ENCODE results near the gene CPZ.
"Not testable (repeated sequence)": the region's sequence is repeated elsewhere in the genome, so short reads cannot be mapped to it uniquely, and the experiment has no call there.

Gene CPZ

DNA sequence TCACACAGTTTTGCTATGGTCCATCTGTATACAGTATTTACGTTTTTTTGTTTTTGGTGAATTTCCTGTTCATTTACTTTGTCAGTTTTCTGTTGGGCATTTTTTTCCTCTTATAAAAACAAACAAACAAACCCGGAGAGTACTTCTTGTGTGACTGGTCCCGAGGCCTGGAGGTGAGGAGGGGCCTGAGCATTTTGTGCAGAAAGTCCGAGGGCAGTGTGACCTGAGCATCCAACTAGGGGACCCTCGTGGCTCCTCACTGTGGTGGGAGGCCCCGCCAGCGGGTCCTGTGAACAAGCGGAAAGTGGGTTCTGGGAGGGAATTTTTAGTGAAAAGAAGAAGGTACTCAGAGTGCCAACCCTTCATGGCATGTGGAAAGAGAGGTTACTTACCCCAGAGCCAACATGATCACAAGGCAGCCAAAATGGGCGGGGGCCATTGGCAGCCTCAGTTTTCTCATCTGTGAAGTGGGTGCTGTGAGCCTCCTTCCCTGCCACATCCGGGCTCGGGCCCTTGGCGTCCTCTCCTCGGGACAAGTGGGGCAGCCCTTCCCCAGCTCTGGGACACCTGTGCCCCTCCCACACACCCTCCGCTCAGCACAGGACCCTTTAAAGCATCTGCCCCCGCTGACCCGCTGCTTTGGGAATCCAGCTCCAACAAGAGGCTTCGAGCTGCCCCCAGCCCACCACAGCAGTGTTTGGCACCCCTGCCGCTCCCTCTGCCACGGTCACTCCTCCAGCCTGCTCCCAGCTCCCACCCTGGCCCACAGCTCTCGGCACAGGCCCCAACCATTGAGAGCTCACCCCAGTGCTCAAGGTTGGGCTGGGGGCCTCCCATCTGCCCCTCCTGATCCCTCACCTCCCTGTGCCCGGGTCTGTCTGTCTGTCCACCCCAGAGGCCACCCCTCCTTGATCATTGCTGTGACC, 35.2 kb upstream of the CPZ start:
- no peak for DNase-seq (ENCODE audit: low read depth)

- DNase-seq (ENCODE audit: low read depth), result no peak
Observed at GRCh38 chr4:8558080-8558960, 34.2 kb upstream of the CPZ start.

DNA sequence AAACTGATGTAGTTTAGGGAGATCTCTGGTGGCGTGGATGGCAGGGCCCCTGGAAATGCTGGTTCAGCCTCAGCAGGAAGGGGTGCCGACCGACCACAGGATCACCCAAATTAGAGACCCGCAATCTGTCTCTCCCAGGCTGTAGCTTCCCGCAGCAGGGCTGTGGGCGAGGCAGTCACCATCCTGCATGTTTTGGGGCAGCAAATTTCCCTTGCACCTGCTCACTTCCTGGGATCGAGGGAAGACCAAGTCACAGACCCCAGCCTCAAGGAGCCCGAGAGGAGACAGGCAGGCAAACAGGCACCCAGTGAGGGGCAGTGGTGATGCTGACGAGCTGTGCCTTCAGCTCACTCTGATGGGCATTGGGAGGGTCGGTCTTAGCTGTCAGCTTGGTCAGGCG, 33.6 kb upstream of the CPZ start:
- DNase-seq (ENCODE audit: low read depth), result no peak

GRCh38 chr4:8559524-8560264, 32.9 kb upstream of the CPZ start:
- no peak for DNase-seq (ENCODE audit: low read depth)

- no peak for DNase-seq (ENCODE audit: low read depth)
Observed at GRCh38 chr4:8560265-8561047, 32.1 kb upstream of the CPZ start.

- DNase-seq (ENCODE audit: low read depth), result no peak
Observed at GRCh38 chr4:8564595-8564994, 28.0 kb upstream of the CPZ start.

DNA sequence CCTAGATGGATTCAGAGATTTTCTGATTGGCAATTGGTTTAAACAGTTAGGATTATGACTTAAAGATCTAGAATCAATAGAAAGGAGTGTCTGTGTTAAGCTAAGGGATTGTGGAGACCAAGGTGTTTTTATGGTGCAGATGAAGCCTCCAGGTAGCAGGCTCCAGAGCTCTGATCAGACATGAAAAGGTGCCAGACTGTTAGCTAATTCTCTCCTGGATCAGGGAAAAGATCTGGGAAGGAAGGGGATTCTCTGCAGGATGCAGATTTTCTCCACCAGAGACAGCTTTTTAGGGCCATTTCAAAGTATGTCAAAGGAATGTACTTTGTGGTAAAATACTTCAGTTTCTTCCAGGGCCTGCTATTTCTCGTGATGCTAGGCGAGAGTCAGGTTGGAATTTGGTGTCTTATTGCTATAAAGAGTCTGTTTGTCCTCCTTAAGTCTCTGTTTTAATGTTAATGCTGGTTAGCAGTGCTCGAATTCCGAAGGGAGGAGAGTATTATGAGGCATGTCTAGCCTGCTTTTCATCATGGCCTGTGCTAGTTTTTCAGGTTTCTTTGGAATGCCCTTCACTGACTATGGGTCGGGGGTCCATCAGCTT, 24.4 kb upstream of the CPZ start:
- DNase-seq (ENCODE audit: low read depth), result no peak

- DNase-seq (ENCODE audit: low read depth), result no peak
Observed at GRCh38 chr4:8570201-8570600, 22.4 kb upstream of the CPZ start.

- DNase-seq (ENCODE audit: low read depth), result no peak
Observed at GRCh38 chr4:8571702-8572685, 20.6 kb upstream of the CPZ start.

GRCh38 chr4:8573266-8573665, 19.3 kb upstream of the CPZ start:
- DNase-seq (ENCODE audit: low read depth), result no peak

- DNase-seq (ENCODE audit: low read depth), result no peak
Observed at GRCh38 chr4:8574796-8575370, 17.7 kb upstream of the CPZ start.

GRCh38 chr4:8575457-8575856, 17.1 kb upstream of the CPZ start:
- no peak for DNase-seq (ENCODE audit: low read depth)

- DNase-seq (ENCODE audit: low read depth), result not testable (repeated sequence)
Observed at GRCh38 chr4:8576591-8576990, 16.0 kb upstream of the CPZ start.

GRCh38 chr4:8577046-8577445, 15.5 kb upstream of the CPZ start:
- DNase-seq (ENCODE audit: low read depth), result no peak

DNA sequence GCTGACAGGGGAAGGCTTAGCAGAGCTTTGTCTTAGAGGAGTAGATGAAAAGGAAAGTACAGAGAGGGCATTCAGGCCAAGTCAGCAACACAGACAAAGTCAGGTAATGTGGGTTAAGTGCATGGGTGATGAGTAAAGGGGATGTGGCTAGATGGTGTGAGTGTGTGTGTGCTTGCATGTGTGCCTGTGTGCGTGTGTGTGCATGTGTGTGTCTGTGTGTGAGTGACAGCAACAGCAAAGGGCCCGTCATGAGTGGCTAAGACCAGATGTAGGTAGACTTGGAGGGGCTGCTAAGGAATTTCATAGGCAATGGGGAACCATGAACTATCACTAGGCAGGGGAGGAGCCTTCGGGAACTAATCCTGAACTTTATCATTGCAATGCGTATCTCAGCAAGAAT, 14.6 kb upstream of the CPZ start:
- no peak for DNase-seq (ENCODE audit: low read depth)

GRCh38 chr4:8578717-8579116, 13.8 kb upstream of the CPZ start:
- DNase-seq (ENCODE audit: low read depth), result no peak

GRCh38 chr4:8579526-8580320, 12.8 kb upstream of the CPZ start:
- DNase-seq (ENCODE audit: low read depth), result no peak

DNA sequence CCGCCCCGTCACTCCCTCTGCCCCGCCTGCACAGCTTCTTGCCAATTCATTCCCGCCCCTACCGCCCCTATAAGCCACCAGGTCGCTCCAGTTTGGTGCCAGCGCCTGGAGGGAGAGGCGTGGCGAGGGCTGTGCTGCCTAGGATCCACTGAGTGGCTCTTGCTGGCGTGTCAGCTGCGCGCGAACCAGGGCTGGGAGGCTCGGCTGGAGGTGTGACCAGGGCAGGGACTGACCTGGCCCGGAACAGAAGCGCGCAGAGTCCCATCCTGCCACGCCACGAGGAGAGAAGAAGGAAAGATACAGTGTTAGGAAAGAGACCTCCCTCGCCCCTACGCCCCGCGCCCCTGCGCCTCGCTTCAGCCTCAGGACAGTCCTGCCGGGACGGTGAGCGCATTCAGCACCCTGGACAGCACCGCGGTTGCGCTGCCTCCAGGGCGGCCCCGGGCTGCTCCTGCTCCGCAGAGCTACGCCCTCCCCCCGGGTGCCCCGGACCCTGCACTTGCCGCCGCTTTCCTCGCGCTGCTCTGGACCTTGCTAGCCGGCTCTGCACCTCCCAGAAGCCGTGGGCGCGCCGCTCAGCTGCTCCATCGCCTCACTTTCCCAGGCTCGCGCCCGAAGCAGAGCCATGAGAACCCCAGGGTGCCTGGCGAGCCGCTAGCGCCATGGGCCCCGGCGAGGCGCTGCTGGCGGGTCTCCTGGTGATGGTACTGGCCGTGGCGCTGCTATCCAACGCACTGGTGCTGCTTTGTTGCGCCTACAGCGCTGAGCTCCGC, 12.1 kb upstream of the CPZ start, which contains the start of gene GPR78:
Gene GPR78, plus strand, starts transcription at position 72 of the 773 bp plus-strand sequence. Its CDS starts 591 bp downstream, at position 663.
- DNase-seq (ENCODE audit: low read depth), result peak; percentile 15
